ENCODE data around the gene GRIP2.
A peak's percentile ranks its signal among the peaks of the same experiment; 100 is the strongest.

- TF ChIP-seq EZH2phosphoT487 (IDR thresholded peaks at IDR 0.05; ENCODE audit: borderline replicate concordance, low read depth, low read length), result no peak
- peak; percentile 92 for TF ChIP-seq CTCF (conservative IDR thresholded peaks at IDR 0.05; ENCODE audit: low read length)
These were observed 72.1 kb downstream of the GRIP2 start for GRCh38 chr3:14467814-14468620.

Data from OCI-LY7 (cell line).